CD4-positive, alpha-beta T cell (primary cell): ENCODE data around the gene PDE7B. TPM values are rescaled to one million over a fixed set of nuclear protein-coding genes. Genes with fewer than 3 reads are reported as not detected.

Experiments
- ATAC-seq: fragments of 200-7000 bp; cut with Tn5 transposase; one replicate; pipeline ENCODE4 v1.10.0; 2022; ENCODE audit warnings: mild to moderate bottlenecking; ENCODE audit not compliant: poor library complexity
- CTCF ChIA-PET: fragments of 350-600 bp; sonication (Branson Sonifier 250); formaldehyde crosslinking; loops from one replicate; lab custom pipeline; 2021; ENCODE audit warnings: antibody characterized with exemption, inconsistent platforms; lab: Charles Lee
- POLR2A ChIA-PET: fragments of 350-600 bp; sonication (Branson Sonifier 250); formaldehyde crosslinking; loops from one replicate; lab custom pipeline; 2021; ENCODE audit warnings: antibody characterized with exemption, inconsistent platforms; lab: Charles Lee
- DNase-seq, 14 experiments: peaks; one replicate each; pipeline ENCODE4 v3.0.0-alpha.2; 2013 to 2020; ENCODE audit warnings: mixed read lengths in 2 of 14
- H3K27ac ChIP-seq, 2 donors: one replicate each; pipeline versions ENCODE4 v1.5.1 to v1.7.0; 2013; ENCODE audit warnings: low read length in 2 of 2, low read depth in 1 of 2, mild to moderate bottlenecking in 1 of 2
- H3K27me3 ChIP-seq, 2 experiments: 1 replicate in 1 of 2; 2 replicates in 1 of 2; pipeline versions ENCODE4 v1.6.1 to v1.7.0; 2013; ENCODE audit warnings: low read length in 2 of 2, control low read depth in 1 of 2, mild to moderate bottlenecking in 1 of 2, moderate library complexity in 1 of 2; ENCODE audit not compliant: insufficient read depth in 2 of 2, control insufficient read depth in 1 of 2
- H3K36me3 ChIP-seq: one replicate; pipeline ENCODE4 v1.6.1; 2013; ENCODE audit warnings: low read length, control low read depth; ENCODE audit not compliant: insufficient read depth
- H3K4me1 ChIP-seq: one replicate; pipeline ENCODE4 v1.6.1; 2013; ENCODE audit warnings: low read length, control low read depth; ENCODE audit not compliant: insufficient read depth
- H3K4me3 ChIP-seq: one replicate; pipeline ENCODE4 v1.5.1; 2013; ENCODE audit warnings: mild to moderate bottlenecking, low read length, moderate library complexity
- H3K9me3 ChIP-seq, 2 experiments: 1 replicate in 1 of 2; 2 replicates in 1 of 2; pipeline versions ENCODE4 v1.6.1 to v1.7.0; 2013; ENCODE audit warnings: low read length in 2 of 2, mild to moderate bottlenecking in 2 of 2, control low read depth in 1 of 2, moderate library complexity in 1 of 2; ENCODE audit not compliant: control insufficient read depth in 1 of 2, insufficient read depth in 1 of 2
- H3K27ac Mint-ChIP-seq: one replicate; pipeline ENCODE4 v1.8.0; 2020; ENCODE audit warnings: mixed read lengths
- H3K27me3 Mint-ChIP-seq: one replicate; pipeline ENCODE4 v1.8.0; 2021; ENCODE audit warnings: mixed read lengths
- H3K36me3 Mint-ChIP-seq: one replicate; pipeline ENCODE4 v1.8.0; 2021; ENCODE audit warnings: low read depth, mixed read lengths
- H3K4me1 Mint-ChIP-seq: one replicate; pipeline ENCODE4 v1.8.0; 2021; ENCODE audit warnings: low read depth, mixed read lengths
- H3K4me3 Mint-ChIP-seq: one replicate; pipeline ENCODE4 v1.8.0; 2020; ENCODE audit warnings: mild to moderate bottlenecking, mixed read lengths
- H3K9me3 Mint-ChIP-seq: one replicate; pipeline ENCODE4 v1.8.0; 2020; ENCODE audit warnings: mixed read lengths
- intact Hi-C, 2 experiments: fragments of 100-400 bp; cut with DNase I in 1 of 2; cut with micrococcal nuclease in 1 of 2; formaldehyde crosslinking; loops; one replicate each; pipeline versions ENCODE4 v1.15.1 to v1.9.0; 2023 to 2025; cut with DNase I, micrococcal nuclease
- total RNA-seq, 174 experiments: library from RNA in 2 of 174; stranded (reverse) in 2 of 174; gene quantifications; one replicate each; pipeline ENCODE4 v1.2.3 and lab custom pipeline; 2021 to 2026
- TF ChIP-seq, protein P1 (sequence below): fragments of 200-600 bp; IDR thresholded peaks from one replicate; pipeline ENCODE4 v1.8.0; 2022; ENCODE audit warnings: antibody characterized with exemption, mild to moderate bottlenecking

PDE7B gene
- total RNA-seq, 2 experiments from 2014 or later, result 0.25 to 0.34 TPM

DNA sequence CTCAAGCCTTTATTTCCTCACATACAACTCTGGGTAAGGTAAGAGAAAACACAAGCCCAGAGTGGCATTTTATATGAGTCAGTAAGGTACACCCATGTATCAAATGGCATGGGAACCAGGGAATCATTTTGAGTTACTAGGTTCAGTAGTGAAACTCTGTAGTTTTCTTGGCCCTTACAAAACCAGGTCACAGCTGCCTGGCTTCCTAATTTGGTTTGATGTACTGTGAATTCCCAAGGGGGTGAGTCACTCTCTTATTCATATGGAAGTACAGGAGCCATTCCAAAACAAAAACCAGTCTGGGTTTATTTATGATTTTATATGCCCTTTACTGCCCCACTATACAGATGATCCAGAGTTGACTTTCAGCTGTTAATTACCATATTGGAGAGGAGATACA, 70.7 kb downstream of the PDE7B start:
- Mint-ChIP-seq H3K4me3 (no peak overlapping the region), H3K4me1 (no peaks in the 10 kb centered on the region), H3K9me3 (no peaks in the 10 kb centered on the region), H3K36me3 (no peaks in the 10 kb centered on the region), H3K27ac (no peak overlapping the region), H3K27me3 (no peaks in the 10 kb centered on the region)
- POLR2A ChIA-PET, result no interaction called here
- DNase-seq, result no peak
- no peak for ATAC-seq
- TF ChIP-seq, protein P1, sequence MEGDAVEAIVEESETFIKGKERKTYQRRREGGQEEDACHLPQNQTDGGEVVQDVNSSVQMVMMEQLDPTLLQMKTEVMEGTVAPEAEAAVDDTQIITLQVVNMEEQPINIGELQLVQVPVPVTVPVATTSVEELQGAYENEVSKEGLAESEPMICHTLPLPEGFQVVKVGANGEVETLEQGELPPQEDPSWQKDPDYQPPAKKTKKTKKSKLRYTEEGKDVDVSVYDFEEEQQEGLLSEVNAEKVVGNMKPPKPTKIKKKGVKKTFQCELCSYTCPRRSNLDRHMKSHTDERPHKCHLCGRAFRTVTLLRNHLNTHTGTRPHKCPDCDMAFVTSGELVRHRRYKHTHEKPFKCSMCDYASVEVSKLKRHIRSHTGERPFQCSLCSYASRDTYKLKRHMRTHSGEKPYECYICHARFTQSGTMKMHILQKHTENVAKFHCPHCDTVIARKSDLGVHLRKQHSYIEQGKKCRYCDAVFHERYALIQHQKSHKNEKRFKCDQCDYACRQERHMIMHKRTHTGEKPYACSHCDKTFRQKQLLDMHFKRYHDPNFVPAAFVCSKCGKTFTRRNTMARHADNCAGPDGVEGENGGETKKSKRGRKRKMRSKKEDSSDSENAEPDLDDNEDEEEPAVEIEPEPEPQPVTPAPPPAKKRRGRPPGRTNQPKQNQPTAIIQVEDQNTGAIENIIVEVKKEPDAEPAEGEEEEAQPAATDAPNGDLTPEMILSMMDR, result no peak
- no peaks in the 10 kb centered on the region for H3K4me1 ChIP-seq
- H3K4me3 ChIP-seq, result no peak overlapping the region
- intact Hi-C loops, result no loop called here
- no peaks in the 10 kb centered on the region for H3K36me3 ChIP-seq
- no peak overlapping the region for H3K27ac ChIP-seq
- CTCF ChIA-PET, result interaction anchor here (2.2 kb wide), 1 partner anchor 12 kb away, joined by 9 read pairs; no protein-coding TSS in a partner anchor
- H3K9me3 ChIP-seq, result no peaks in the 10 kb centered on the region
- no peaks in the 10 kb centered on the region for H3K27me3 ChIP-seq

DNA sequence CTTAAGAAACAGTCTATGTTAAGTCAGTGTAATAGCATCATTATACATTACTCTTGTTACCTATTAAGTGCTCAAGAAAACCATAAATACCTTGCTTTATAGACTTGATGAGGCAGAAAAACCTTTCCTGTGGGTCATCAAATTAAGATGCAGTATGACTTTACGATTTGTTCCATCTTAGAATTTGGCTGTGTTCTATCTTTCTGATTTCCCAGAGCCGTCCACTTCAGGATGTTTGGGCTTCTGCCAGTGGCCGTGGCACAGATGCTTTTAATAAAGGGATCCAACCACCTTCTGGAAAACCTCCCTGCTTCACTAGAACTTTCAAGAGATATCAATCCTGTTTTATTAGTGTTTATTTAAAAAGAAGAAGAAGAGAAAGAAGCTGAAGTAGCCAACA, 71.2 kb downstream of the PDE7B start:
- Mint-ChIP-seq H3K36me3 (no peaks in the 10 kb centered on the region), H3K27ac (no peak overlapping the region), H3K27me3 (no peaks in the 10 kb centered on the region), H3K9me3 (no peaks in the 10 kb centered on the region), H3K4me1 (no peaks in the 10 kb centered on the region), H3K4me3 (no peak overlapping the region)
- ChIA-PET CTCF (no interaction called here), POLR2A (no interaction called here)
- no peaks in the 10 kb centered on the region for H3K9me3 ChIP-seq
- intact Hi-C loops, result no loop called here
- H3K4me1 ChIP-seq, result no peaks in the 10 kb centered on the region
- no peaks in the 10 kb centered on the region for H3K36me3 ChIP-seq
- H3K27ac ChIP-seq, result no peak overlapping the region
- TF ChIP-seq, protein P1, result no peak
- no peak for ATAC-seq
- no peaks in the 10 kb centered on the region for H3K27me3 ChIP-seq
- no peak overlapping the region for H3K4me3 ChIP-seq
- DNase-seq, result no peak

DNA sequence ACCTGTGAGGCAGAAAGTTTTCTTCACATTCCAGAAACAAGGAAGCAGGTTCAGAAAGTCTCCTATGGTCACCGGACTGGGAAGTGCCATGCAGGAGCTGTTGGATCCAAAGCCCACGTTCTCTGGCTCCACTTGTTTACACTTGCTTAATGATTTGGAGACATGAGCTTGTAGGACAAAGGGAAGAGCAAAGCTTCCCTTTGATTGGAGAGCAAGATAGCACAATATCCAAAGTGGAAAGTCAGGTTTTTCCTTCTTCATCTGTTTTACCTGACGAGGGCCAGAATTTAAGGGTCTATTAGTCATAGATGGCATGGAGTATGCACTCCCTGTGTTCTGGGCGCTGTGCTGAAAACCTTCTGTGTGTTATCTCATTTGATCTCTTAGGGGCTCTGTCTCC, 81.2 kb downstream of the PDE7B start:
- Histone ChIP-seq H3K27ac (no peak overlapping the region), H3K9me3 (no peaks in the 10 kb centered on the region), H3K27me3 (no peaks in the 10 kb centered on the region), H3K36me3 (no peaks in the 10 kb centered on the region), H3K4me3 (no peak overlapping the region), H3K4me1 (no peaks in the 10 kb centered on the region)
- Mint-ChIP-seq H3K4me1 (no peaks in the 10 kb centered on the region), H3K9me3 (no peaks in the 10 kb centered on the region), H3K36me3 (no peaks in the 10 kb centered on the region), H3K4me3 (no peak overlapping the region), H3K27me3 (no peaks in the 10 kb centered on the region), H3K27ac (no peak overlapping the region)
- DNase-seq (no peak), ATAC-seq (no peak)
- intact Hi-C loops, result no loop called here
- TF ChIP-seq, protein P1, result no peak
- CTCF ChIA-PET, result interaction anchor here (0.8 kb wide), 1 partner anchor 23 kb away, joined by 4 read pairs; no protein-coding TSS in a partner anchor
- POLR2A ChIA-PET, result no interaction called here
